Aorta (tissue), 5 donors: Measurements from ENCODE around the gene CDC45. TPM values are rescaled to one million over a fixed set of nuclear protein-coding genes. Genes with fewer than 3 reads are reported as not detected.
"Not testable (repeated sequence)": the region's sequence is repeated elsewhere in the genome, so short reads cannot be mapped to it uniquely, and the experiment has no call there.

Experiments
- ATAC-seq: fragments of 200-7000 bp; cut with Tn5 transposase; one replicate; pipeline ENCODE4 v1.9.1; 2022; ENCODE audit warnings: moderate library complexity; ENCODE audit not compliant: low FRiP score
- DNase-seq, 2 donors: peaks; one replicate each; pipeline ENCODE4 v3.0.0-alpha.2; 2020
- H3K27ac ChIP-seq, 2 donors: one replicate each; pipeline ENCODE4 v1.5.1; 2013; ENCODE audit warnings: low read length in 2 of 2, mild to moderate bottlenecking in 2 of 2, moderate library complexity in 2 of 2, control low read depth in 1 of 2, inconsistent platforms in 1 of 2, low read depth in 1 of 2
- H3K27me3 ChIP-seq, 2 donors: one replicate each; pipeline ENCODE4 v1.6.1; 2013; ENCODE audit warnings: control low read depth in 1 of 2, low read length in 1 of 2, mild to moderate bottlenecking in 1 of 2, moderate library complexity in 1 of 2; ENCODE audit not compliant: insufficient read depth in 2 of 2, control insufficient read depth in 1 of 2
- H3K36me3 ChIP-seq, 2 donors: one replicate each; pipeline ENCODE4 v1.6.1; 2013; ENCODE audit warnings: control low read depth in 1 of 2, low read length in 1 of 2, mild to moderate bottlenecking in 1 of 2; ENCODE audit not compliant: insufficient read depth in 2 of 2, control insufficient read depth in 1 of 2
- H3K4me1 ChIP-seq, 2 donors: one replicate each; pipeline ENCODE4 v1.6.1; 2013; ENCODE audit warnings: low read length in 2 of 2, control low read depth in 1 of 2, mild to moderate bottlenecking in 1 of 2, moderate library complexity in 1 of 2; ENCODE audit not compliant: insufficient read depth in 2 of 2, control insufficient read depth in 1 of 2
- H3K4me3 ChIP-seq, 2 donors: one replicate each; pipeline ENCODE4 v1.5.1; 2013; ENCODE audit warnings: low read length in 2 of 2, control low read depth in 1 of 2, mild to moderate bottlenecking in 1 of 2
- H3K9me3 ChIP-seq: one replicate; pipeline ENCODE4 v1.6.1; 2013; ENCODE audit warnings: mild to moderate bottlenecking, low read length; ENCODE audit not compliant: control insufficient read depth
- WGBS, 2 donors: extraction: QIAGEN DNeasy Blood & Tissue Kit; methylation state at CpG; one replicate each; pipeline ENCODE4 v1.1.7; 2013; 5-methylcytosine and 5-hydroxymethylcytosine counted together
- intact Hi-C, 2 donors: fragments of 100-400 bp; cut with DNase I; formaldehyde crosslinking; loops; one replicate each; pipeline versions ENCODE4 v1.14.2 to v1.15.0; 2022
- polyA plus RNA-seq, 2 donors: library from polyadenylated mRNA; stranded (reverse); fragments of 200-250 nt; gene quantifications; one replicate each; pipeline ENCODE4 v1.2.3, GENCODE V29; 2013
- total RNA-seq, 2 donors: library from RNA; stranded (reverse); fragmentation: NEBNext Ultra II Directional; extraction: Animal tissue kit (Norgen Biotek cat#: 25700); gene quantifications; one replicate each; pipeline ENCODE4 v1.2.1, GENCODE V29; 2021
- donor health status: healthy with polysubstance abuse.
- donor health status: Bipolar disorder and iron deficiency.
- donor health status: DM: no; HTN: no; CAD: no.
- donor health status: DM: no; HTN: no; CAD: no.
- donor health status: DM: yes; HTN: yes; CAD: no.

CDC45 gene
- total and polyA plus RNA-seq, 4 donors, result 0.63 to 1.3 (median 0.85) TPM

GRCh38 chr22:19529811-19530210 lies 50.1 kb downstream of the CDC45 start:
- Histone ChIP-seq H3K36me3 (no peaks in the 10 kb centered on the region), H3K27me3 (no peaks in the 10 kb centered on the region), H3K27ac (no peak overlapping the region), H3K9me3 (no peaks in the 10 kb centered on the region), H3K4me3 (no peak overlapping the region), H3K4me1 (no peaks in the 10 kb centered on the region)
- WGBS, 2 donors, result 68 to 76% methylated on average over 4 of the region's 4 CpGs
- ATAC-seq, result no peak
- no peak for DNase-seq
- intact Hi-C loops, result no loop called here

DNA sequence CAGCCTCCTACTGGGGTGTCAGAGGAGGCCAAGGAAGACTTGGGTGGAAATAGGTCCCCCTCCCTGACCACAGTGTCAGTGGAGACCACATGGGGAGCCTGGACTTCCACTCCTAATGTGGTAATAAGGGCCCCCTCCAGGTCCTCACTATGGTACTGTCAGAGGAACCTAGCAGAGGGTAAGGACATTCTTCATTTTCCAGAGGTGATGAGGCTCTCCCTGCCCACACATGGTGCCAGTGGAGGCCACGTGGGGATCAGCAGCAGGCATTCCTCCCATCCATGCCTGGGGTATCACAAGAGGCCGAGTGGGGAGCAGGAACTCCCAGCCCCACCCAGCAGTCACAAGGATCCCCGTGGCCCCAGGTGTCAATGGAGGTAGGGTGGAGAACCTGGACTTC lies 51.0 kb downstream of the CDC45 start:
- H3K27me3 ChIP-seq, result no peaks in the 10 kb centered on the region
- no peak for ATAC-seq
- DNase-seq, result peak in 1 of 2 donors; percentile 46
- H3K9me3 ChIP-seq, result no peaks in the 10 kb centered on the region
- intact Hi-C loops, result no loop called here
- H3K27ac ChIP-seq, result no peak overlapping the region
- 66 to 69% methylated on average over 3 of the region's 3 CpGs for WGBS, 2 donors
- no peaks in the 10 kb centered on the region for H3K4me1 ChIP-seq
- no peak overlapping the region for H3K4me3 ChIP-seq
- H3K36me3 ChIP-seq, result no peaks in the 10 kb centered on the region

- intact Hi-C loops, H3K4me3 ChIP-seq, H3K36me3 ChIP-seq, DNase-seq, H3K27me3 ChIP-seq, H3K27ac ChIP-seq, H3K4me1 ChIP-seq, ATAC-seq, H3K9me3 ChIP-seq: not testable (repeated sequence)
- WGBS, 2 donors, result 86% methylated on average over 6 of the region's 6 CpGs
Observed at GRCh38 chr22:19531327-19531726, 51.6 kb downstream of the CDC45 start.

GRCh38 chr22:19533049-19533626 lies 53.4 kb downstream of the CDC45 start:
- Histone ChIP-seq H3K9me3 (no peaks in the 10 kb centered on the region), H3K27ac (no peak overlapping the region), H3K36me3 (no peaks in the 10 kb centered on the region), H3K4me1 (no peaks in the 10 kb centered on the region), H3K27me3 (no peaks in the 10 kb centered on the region), H3K4me3 (no peak overlapping the region)
- ATAC-seq, result no peak
- DNase-seq, result no peak
- 87 to 89% methylated on average over 8 of the region's 8 CpGs for WGBS, 2 donors
- intact Hi-C loops, result no loop called here

DNA sequence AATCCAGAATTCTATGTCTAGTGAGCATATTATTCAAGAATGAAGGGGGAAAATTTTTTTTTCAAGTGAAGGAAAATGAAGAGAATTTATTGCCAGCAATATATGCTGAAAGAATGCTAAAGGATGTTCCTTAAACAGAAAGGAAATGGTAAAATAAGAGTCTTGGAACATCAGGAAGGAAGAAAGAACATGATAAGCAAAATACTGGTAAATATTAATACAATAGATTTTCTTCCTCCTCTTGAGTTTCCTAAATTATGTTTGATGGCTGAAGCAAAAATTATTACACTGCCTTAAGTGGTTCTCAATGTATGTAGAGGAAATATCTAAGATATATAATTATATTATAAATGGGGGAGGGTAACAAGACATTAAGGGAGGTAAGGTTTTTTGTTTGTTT lies 54.1 kb downstream of the CDC45 start:
- H3K4me1 ChIP-seq, result no peaks in the 10 kb centered on the region
- no peaks in the 10 kb centered on the region for H3K36me3 ChIP-seq
- DNase-seq (no peak), ATAC-seq (no peak)
- intact Hi-C loops, result no loop called here
- H3K27ac ChIP-seq, result no peak overlapping the region
- no peak overlapping the region for H3K4me3 ChIP-seq
- no peaks in the 10 kb centered on the region for H3K27me3 ChIP-seq
- no peaks in the 10 kb centered on the region for H3K9me3 ChIP-seq

- Histone ChIP-seq H3K4me3 (no peak overlapping the region), H3K27ac (no peak overlapping the region), H3K9me3 (no peaks in the 10 kb centered on the region), H3K4me1 (no peaks in the 10 kb centered on the region), H3K36me3 (no peaks in the 10 kb centered on the region), H3K27me3 (no peaks in the 10 kb centered on the region)
- WGBS, 2 donors, result 41 to 44% methylated on average over 3 of the region's 3 CpGs
- DNase-seq (no peak), ATAC-seq (no peak)
- intact Hi-C loops, result no loop called here
Observed at GRCh38 chr22:19535001-19535400, 55.3 kb downstream of the CDC45 start.

GRCh38 chr22:19536564-19536963 lies 56.8 kb downstream of the CDC45 start:
- WGBS, 2 donors, result 87 to 90% methylated on average over 9 of the region's 9 CpGs
- H3K27ac ChIP-seq, result no peak overlapping the region
- no peaks in the 10 kb centered on the region for H3K9me3 ChIP-seq
- DNase-seq (no peak), ATAC-seq (no peak)
- H3K4me1 ChIP-seq, result no peaks in the 10 kb centered on the region
- H3K36me3 ChIP-seq, result no peaks in the 10 kb centered on the region
- intact Hi-C loops, result no loop called here
- no peak overlapping the region for H3K4me3 ChIP-seq
- no peaks in the 10 kb centered on the region for H3K27me3 ChIP-seq

GRCh38 chr22:19537941-19538488 lies 58.3 kb downstream of the CDC45 start:
- no peaks in the 10 kb centered on the region for H3K4me1 ChIP-seq
- DNase-seq (no peak), ATAC-seq (no peak)
- H3K27me3 ChIP-seq, result no peaks in the 10 kb centered on the region
- WGBS, 2 donors, result 81 to 86% methylated on average over 5 of the region's 5 CpGs
- intact Hi-C loops, result no loop called here
- H3K9me3 ChIP-seq, result no peaks in the 10 kb centered on the region
- H3K36me3 ChIP-seq, result no peaks in the 10 kb centered on the region
- H3K27ac ChIP-seq, result no peak overlapping the region
- no peak overlapping the region for H3K4me3 ChIP-seq

- Histone ChIP-seq H3K36me3 (no peaks in the 10 kb centered on the region), H3K27me3 (no peaks in the 10 kb centered on the region), H3K27ac (no peak overlapping the region), H3K4me3 (no peak overlapping the region), H3K9me3 (no peaks in the 10 kb centered on the region), H3K4me1 (no peaks in the 10 kb centered on the region)
- intact Hi-C loops, result no loop called here
- ATAC-seq (no peak), DNase-seq (no peak)
Observed at GRCh38 chr22:19540394-19540793, 60.7 kb downstream of the CDC45 start.
